CD4-positive, alpha-beta T cell (primary cell): ENCODE measurements around the gene PLCB1. TPM values are rescaled to one million over a fixed set of nuclear protein-coding genes. Genes with fewer than 3 reads are reported as not detected.

Experiments
- ATAC-seq: fragments of 200-7000 bp; cut with Tn5 transposase; one replicate; pipeline ENCODE4 v1.10.0; 2022; ENCODE audit warnings: mild to moderate bottlenecking; ENCODE audit not compliant: poor library complexity
- CTCF ChIA-PET: fragments of 350-600 bp; sonication (Branson Sonifier 250); formaldehyde crosslinking; loops from one replicate; lab custom pipeline; 2021; ENCODE audit warnings: antibody characterized with exemption, inconsistent platforms; lab: Charles Lee
- POLR2A ChIA-PET: fragments of 350-600 bp; sonication (Branson Sonifier 250); formaldehyde crosslinking; loops from one replicate; lab custom pipeline; 2021; ENCODE audit warnings: antibody characterized with exemption, inconsistent platforms; lab: Charles Lee
- DNase-seq, 14 experiments: peaks; one replicate each; pipeline ENCODE4 v3.0.0-alpha.2; 2013 to 2020; ENCODE audit warnings: mixed read lengths in 2 of 14
- H3K27ac ChIP-seq, 2 donors: one replicate each; pipeline versions ENCODE4 v1.5.1 to v1.7.0; 2013; ENCODE audit warnings: low read length in 2 of 2, low read depth in 1 of 2, mild to moderate bottlenecking in 1 of 2
- H3K27me3 ChIP-seq, 2 experiments: 1 replicate in 1 of 2; 2 replicates in 1 of 2; pipeline versions ENCODE4 v1.6.1 to v1.7.0; 2013; ENCODE audit warnings: low read length in 2 of 2, control low read depth in 1 of 2, mild to moderate bottlenecking in 1 of 2, moderate library complexity in 1 of 2; ENCODE audit not compliant: insufficient read depth in 2 of 2, control insufficient read depth in 1 of 2
- H3K36me3 ChIP-seq: one replicate; pipeline ENCODE4 v1.6.1; 2013; ENCODE audit warnings: low read length, control low read depth; ENCODE audit not compliant: insufficient read depth
- H3K4me1 ChIP-seq: one replicate; pipeline ENCODE4 v1.6.1; 2013; ENCODE audit warnings: low read length, control low read depth; ENCODE audit not compliant: insufficient read depth
- H3K4me3 ChIP-seq: one replicate; pipeline ENCODE4 v1.5.1; 2013; ENCODE audit warnings: mild to moderate bottlenecking, low read length, moderate library complexity
- H3K9me3 ChIP-seq, 2 experiments: 1 replicate in 1 of 2; 2 replicates in 1 of 2; pipeline versions ENCODE4 v1.6.1 to v1.7.0; 2013; ENCODE audit warnings: low read length in 2 of 2, mild to moderate bottlenecking in 2 of 2, control low read depth in 1 of 2, moderate library complexity in 1 of 2; ENCODE audit not compliant: control insufficient read depth in 1 of 2, insufficient read depth in 1 of 2
- H3K27ac Mint-ChIP-seq: one replicate; pipeline ENCODE4 v1.8.0; 2020; ENCODE audit warnings: mixed read lengths
- H3K27me3 Mint-ChIP-seq: one replicate; pipeline ENCODE4 v1.8.0; 2021; ENCODE audit warnings: mixed read lengths
- H3K36me3 Mint-ChIP-seq: one replicate; pipeline ENCODE4 v1.8.0; 2021; ENCODE audit warnings: low read depth, mixed read lengths
- H3K4me1 Mint-ChIP-seq: one replicate; pipeline ENCODE4 v1.8.0; 2021; ENCODE audit warnings: low read depth, mixed read lengths
- H3K4me3 Mint-ChIP-seq: one replicate; pipeline ENCODE4 v1.8.0; 2020; ENCODE audit warnings: mild to moderate bottlenecking, mixed read lengths
- H3K9me3 Mint-ChIP-seq: one replicate; pipeline ENCODE4 v1.8.0; 2020; ENCODE audit warnings: mixed read lengths
- intact Hi-C, 2 experiments: fragments of 100-400 bp; cut with DNase I in 1 of 2; cut with micrococcal nuclease in 1 of 2; formaldehyde crosslinking; loops; one replicate each; pipeline versions ENCODE4 v1.15.1 to v1.9.0; 2023 to 2025; cut with DNase I, micrococcal nuclease
- total RNA-seq, 174 experiments: library from RNA in 2 of 174; stranded (reverse) in 2 of 174; gene quantifications; one replicate each; pipeline ENCODE4 v1.2.3 and lab custom pipeline; 2021 to 2026
- TF ChIP-seq, protein P1 (sequence below): fragments of 200-600 bp; IDR thresholded peaks from one replicate; pipeline ENCODE4 v1.8.0; 2022; ENCODE audit warnings: antibody characterized with exemption, mild to moderate bottlenecking

Gene PLCB1
- total RNA-seq, 2 experiments from 2014 or later: 3.8 to 5.6 TPM

DNA sequence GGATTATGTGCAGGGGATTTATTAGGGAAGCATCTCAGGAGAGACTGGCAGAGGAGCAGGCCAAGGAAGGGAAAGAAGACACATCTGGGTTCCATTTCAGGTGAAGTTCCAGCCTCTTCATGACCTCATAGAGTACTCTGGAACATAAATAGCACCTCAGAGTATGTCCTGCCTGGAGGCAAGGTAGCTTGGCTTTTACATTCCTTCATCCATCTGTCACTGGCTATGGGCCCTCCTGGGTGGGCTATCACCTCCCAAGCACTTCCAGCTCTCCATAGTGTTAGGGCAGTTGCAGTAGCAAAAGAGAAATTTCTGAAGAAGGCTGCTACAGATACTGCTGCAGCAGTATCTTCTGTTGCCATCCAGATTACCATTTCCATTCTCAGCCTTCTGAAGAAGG lies 116.0 kb downstream of the PLCB1 start:
- DNase-seq (no peak), ATAC-seq (no peak)
- no peak overlapping the region for H3K4me3 Mint-ChIP-seq
- Histone ChIP-seq H3K4me3 (no peak overlapping the region), H3K36me3 (no peaks in the 10 kb centered on the region), H3K9me3 (no peaks in the 10 kb centered on the region), H3K27ac (no peak overlapping the region), H3K27me3 (no peaks in the 10 kb centered on the region), H3K4me1 (no peaks in the 10 kb centered on the region)
- no peaks in the 10 kb centered on the region for H3K27me3 Mint-ChIP-seq
- no peak overlapping the region for H3K27ac Mint-ChIP-seq
- ChIA-PET POLR2A (no interaction called here), CTCF (no interaction called here)
- no peaks in the 10 kb centered on the region for H3K4me1 Mint-ChIP-seq
- no peaks in the 10 kb centered on the region for H3K9me3 Mint-ChIP-seq
- H3K36me3 Mint-ChIP-seq: no peaks in the 10 kb centered on the region
- intact Hi-C loops: no loop called here
- TF ChIP-seq, protein P1, sequence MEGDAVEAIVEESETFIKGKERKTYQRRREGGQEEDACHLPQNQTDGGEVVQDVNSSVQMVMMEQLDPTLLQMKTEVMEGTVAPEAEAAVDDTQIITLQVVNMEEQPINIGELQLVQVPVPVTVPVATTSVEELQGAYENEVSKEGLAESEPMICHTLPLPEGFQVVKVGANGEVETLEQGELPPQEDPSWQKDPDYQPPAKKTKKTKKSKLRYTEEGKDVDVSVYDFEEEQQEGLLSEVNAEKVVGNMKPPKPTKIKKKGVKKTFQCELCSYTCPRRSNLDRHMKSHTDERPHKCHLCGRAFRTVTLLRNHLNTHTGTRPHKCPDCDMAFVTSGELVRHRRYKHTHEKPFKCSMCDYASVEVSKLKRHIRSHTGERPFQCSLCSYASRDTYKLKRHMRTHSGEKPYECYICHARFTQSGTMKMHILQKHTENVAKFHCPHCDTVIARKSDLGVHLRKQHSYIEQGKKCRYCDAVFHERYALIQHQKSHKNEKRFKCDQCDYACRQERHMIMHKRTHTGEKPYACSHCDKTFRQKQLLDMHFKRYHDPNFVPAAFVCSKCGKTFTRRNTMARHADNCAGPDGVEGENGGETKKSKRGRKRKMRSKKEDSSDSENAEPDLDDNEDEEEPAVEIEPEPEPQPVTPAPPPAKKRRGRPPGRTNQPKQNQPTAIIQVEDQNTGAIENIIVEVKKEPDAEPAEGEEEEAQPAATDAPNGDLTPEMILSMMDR: no peak

DNA sequence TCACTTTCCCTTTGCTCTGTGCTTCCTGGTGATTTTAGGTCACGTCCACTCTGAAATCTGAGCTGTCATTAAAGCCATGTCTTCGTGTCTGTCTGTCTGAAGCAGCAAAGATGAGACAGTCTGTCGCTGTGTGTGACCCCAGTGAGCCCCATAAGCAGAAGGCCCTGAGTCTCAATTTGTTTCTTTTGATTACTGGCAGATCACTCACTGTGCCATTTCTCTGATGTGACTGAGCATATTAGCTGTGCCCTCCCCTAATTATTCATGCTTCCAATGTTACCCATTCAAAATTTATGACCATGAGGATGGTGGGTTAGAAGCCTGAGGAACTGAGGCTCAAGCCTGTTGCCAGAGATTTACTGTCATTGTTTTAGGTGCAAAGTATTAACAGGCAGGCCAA lies 117.6 kb downstream of the PLCB1 start:
- Histone ChIP-seq H3K4me3 (no peak overlapping the region), H3K36me3 (no peaks in the 10 kb centered on the region), H3K9me3 (no peaks in the 10 kb centered on the region), H3K27ac (no peak overlapping the region), H3K4me1 (no peaks in the 10 kb centered on the region), H3K27me3 (no peaks in the 10 kb centered on the region)
- ATAC-seq (no peak), DNase-seq (no peak)
- Mint-ChIP-seq H3K27me3 (no peaks in the 10 kb centered on the region), H3K4me1 (no peaks in the 10 kb centered on the region), H3K36me3 (no peaks in the 10 kb centered on the region), H3K27ac (no peak overlapping the region), H3K9me3 (no peaks in the 10 kb centered on the region), H3K4me3 (no peak overlapping the region)
- TF ChIP-seq, protein P1: no peak
- intact Hi-C loops: no loop called here
- POLR2A ChIA-PET: no interaction called here
- CTCF ChIA-PET: no interaction called here

DNA sequence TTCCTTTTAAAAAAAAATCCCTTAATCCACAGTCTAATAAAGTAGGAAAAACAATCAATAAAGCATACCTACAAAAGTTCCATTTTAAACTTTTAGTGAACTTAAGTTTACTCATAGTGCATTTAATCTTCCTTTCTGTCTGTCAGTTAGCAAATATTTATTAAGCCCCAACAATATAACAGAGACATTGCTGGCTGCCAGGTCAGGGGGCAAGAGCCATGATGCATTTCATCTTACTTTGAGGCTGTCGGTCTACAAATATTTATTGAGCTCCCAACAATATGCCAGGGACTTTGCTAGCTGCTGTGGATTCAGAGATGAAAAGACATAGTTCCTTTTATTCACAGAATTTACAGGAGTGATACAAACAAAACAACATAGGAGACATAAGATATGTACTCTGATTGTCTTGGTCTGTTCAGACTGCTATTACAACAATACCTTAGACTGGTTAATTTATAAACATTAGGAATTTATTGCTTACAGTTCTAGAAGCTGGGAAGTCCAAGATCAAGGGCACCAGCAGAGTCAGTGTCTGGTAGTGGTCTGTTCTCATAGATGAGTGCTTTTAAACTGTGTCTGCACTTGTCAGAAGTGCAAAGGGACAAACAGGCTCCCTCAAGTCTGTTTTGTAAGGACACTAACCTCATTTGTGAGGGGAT lies 118.6 kb downstream of the PLCB1 start:
- Mint-ChIP-seq H3K4me3 (no peak overlapping the region), H3K9me3 (no peaks in the 10 kb centered on the region), H3K27ac (no peak overlapping the region), H3K36me3 (no peaks in the 10 kb centered on the region), H3K4me1 (no peaks in the 10 kb centered on the region), H3K27me3 (no peaks in the 10 kb centered on the region)
- intact Hi-C loops: no loop called here
- no peaks in the 10 kb centered on the region for H3K36me3 ChIP-seq
- ChIA-PET CTCF (no interaction called here), POLR2A (no interaction called here)
- H3K4me1 ChIP-seq: no peaks in the 10 kb centered on the region
- no peak overlapping the region for H3K27ac ChIP-seq
- no peak overlapping the region for H3K4me3 ChIP-seq
- TF ChIP-seq, protein P1: no peak
- H3K27me3 ChIP-seq: no peaks in the 10 kb centered on the region
- H3K9me3 ChIP-seq: no peaks in the 10 kb centered on the region
- no peak for ATAC-seq
- no peak for DNase-seq
